Vagina (tissue), 2 donors: Measurements from ENCODE around the gene PDE7B. TPM values are rescaled to one million over a fixed set of nuclear protein-coding genes. Genes with fewer than 3 reads are reported as not detected.

Experiments used
- DNase-seq, 2 donors: peaks; one replicate each; pipeline ENCODE4 v3.0.0-alpha.2; 2017; ENCODE audit errors: extremely low spot score in 2 of 2
- H3K27ac ChIP-seq: fragments of 200-600 bp; sonication (generic); one replicate; pipeline ENCODE4 v1.5.1; 2019
- H3K27me3 ChIP-seq: fragments of 200-600 bp; sonication (generic); one replicate; pipeline ENCODE4 v1.5.1; 2019
- H3K36me3 ChIP-seq, 2 donors: fragments of 200-600 bp; sonication (generic); one replicate each; pipeline ENCODE4 v1.5.1; 2017 to 2019
- H3K4me1 ChIP-seq: fragments of 200-600 bp; sonication (generic); one replicate; pipeline ENCODE4 v1.5.1; 2019
- H3K4me3 ChIP-seq, 2 donors: fragments of 200-600 bp; sonication (generic); 1 replicate in 1 of 2; 2 replicates in 1 of 2; pipeline ENCODE4 v1.5.1; 2016 to 2019
- H3K9me3 ChIP-seq: fragments of 200-600 bp; sonication (generic); one replicate; pipeline ENCODE4 v1.5.1; 2019
- POLR2A ChIP-seq, 2 donors: fragments of 450-650 bp; IDR thresholded peaks; one replicate each; pipeline ENCODE4 v1.6.1; 2017; ENCODE audit warnings: antibody characterized with exemption in 2 of 2, mild to moderate bottlenecking in 2 of 2, moderate library complexity in 2 of 2
- POLR2AphosphoS5 ChIP-seq, 2 donors: sonication (generic); formaldehyde crosslinking; IDR thresholded peaks; one replicate each; pipeline ENCODE4 v1.9.0; 2017; ENCODE audit warnings: antibody characterized with exemption in 2 of 2, mild to moderate bottlenecking in 2 of 2, low read depth in 1 of 2; ENCODE audit not compliant: insufficient read depth in 1 of 2
- intact Hi-C: fragments of 100-400 bp; cut with DNase I; formaldehyde crosslinking; loops from one replicate; pipeline ENCODE4 v1.15.1; 2023
- total RNA-seq: library from RNA; depleted of rRNA; stranded (reverse); fragments of >200 nt; gene quantifications from one replicate; pipeline ENCODE4 v1.2.3, GENCODE V29; 2016
- TF ChIP-seq, protein P1 (sequence below), 3 experiments: fragments of 450-650 bp in 2 of 3; fragments of 200-600 bp in 1 of 3; sonication (generic) in 1 of 3; IDR thresholded peaks; one replicate each; pipeline ENCODE4 v1.5.1; 2017 to 2019; ENCODE audit warnings: antibody characterized with exemption in 3 of 3, mild to moderate bottlenecking in 2 of 3, moderate library complexity in 2 of 3

PDE7B gene
- total RNA-seq, 1 donor from 2014 or later = 6.9 TPM

GRCh38 chr6:135921188-135921587, 69.7 kb downstream of the PDE7B start:
- H3K4me1 ChIP-seq = peaks cover 21% of the 10 kb centered on the region
- no peak overlapping the region for H3K4me3 ChIP-seq
- TF ChIP-seq POLR2AphosphoS5 (IDR thresholded peaks at IDR 0.05; ENCODE audit: insufficient read depth in 1 of 2, low read depth in 1 of 2) (no peak), POLR2A (IDR thresholded peaks at IDR 0.05) (no peak)
- TF ChIP-seq, protein P1, sequence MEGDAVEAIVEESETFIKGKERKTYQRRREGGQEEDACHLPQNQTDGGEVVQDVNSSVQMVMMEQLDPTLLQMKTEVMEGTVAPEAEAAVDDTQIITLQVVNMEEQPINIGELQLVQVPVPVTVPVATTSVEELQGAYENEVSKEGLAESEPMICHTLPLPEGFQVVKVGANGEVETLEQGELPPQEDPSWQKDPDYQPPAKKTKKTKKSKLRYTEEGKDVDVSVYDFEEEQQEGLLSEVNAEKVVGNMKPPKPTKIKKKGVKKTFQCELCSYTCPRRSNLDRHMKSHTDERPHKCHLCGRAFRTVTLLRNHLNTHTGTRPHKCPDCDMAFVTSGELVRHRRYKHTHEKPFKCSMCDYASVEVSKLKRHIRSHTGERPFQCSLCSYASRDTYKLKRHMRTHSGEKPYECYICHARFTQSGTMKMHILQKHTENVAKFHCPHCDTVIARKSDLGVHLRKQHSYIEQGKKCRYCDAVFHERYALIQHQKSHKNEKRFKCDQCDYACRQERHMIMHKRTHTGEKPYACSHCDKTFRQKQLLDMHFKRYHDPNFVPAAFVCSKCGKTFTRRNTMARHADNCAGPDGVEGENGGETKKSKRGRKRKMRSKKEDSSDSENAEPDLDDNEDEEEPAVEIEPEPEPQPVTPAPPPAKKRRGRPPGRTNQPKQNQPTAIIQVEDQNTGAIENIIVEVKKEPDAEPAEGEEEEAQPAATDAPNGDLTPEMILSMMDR (IDR thresholded peaks at IDR 0.05) = no peak
- no peaks in the 10 kb centered on the region for H3K36me3 ChIP-seq
- H3K9me3 ChIP-seq = no peaks in the 10 kb centered on the region
- DNase-seq = no peak
- peak overlapping the region; percentile 46 for H3K27ac ChIP-seq
- intact Hi-C loops = no loop called here
- H3K27me3 ChIP-seq = no peaks in the 10 kb centered on the region

GRCh38 chr6:135922174-135922573, 70.7 kb downstream of the PDE7B start:
- intact Hi-C loops = no loop called here
- H3K27ac ChIP-seq = peak overlapping the region; percentile 46
- no peak for DNase-seq

DNA sequence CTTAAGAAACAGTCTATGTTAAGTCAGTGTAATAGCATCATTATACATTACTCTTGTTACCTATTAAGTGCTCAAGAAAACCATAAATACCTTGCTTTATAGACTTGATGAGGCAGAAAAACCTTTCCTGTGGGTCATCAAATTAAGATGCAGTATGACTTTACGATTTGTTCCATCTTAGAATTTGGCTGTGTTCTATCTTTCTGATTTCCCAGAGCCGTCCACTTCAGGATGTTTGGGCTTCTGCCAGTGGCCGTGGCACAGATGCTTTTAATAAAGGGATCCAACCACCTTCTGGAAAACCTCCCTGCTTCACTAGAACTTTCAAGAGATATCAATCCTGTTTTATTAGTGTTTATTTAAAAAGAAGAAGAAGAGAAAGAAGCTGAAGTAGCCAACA, 71.2 kb downstream of the PDE7B start:
- TF ChIP-seq POLR2AphosphoS5 (IDR thresholded peaks at IDR 0.05; ENCODE audit: insufficient read depth in 1 of 2, low read depth in 1 of 2) = no peak
- TF ChIP-seq POLR2A (IDR thresholded peaks at IDR 0.05) = no peak
- TF ChIP-seq, protein P1 (IDR thresholded peaks at IDR 0.05) = no peak
- peaks cover 21% of the 10 kb centered on the region for H3K4me1 ChIP-seq
- no peak for DNase-seq
- peak overlapping the region; percentile 23 for H3K27ac ChIP-seq
- H3K36me3 ChIP-seq = no peaks in the 10 kb centered on the region
- no peaks in the 10 kb centered on the region for H3K27me3 ChIP-seq
- H3K4me3 ChIP-seq = no peak overlapping the region
- intact Hi-C loops = no loop called here
- no peaks in the 10 kb centered on the region for H3K9me3 ChIP-seq

More at GRCh38 chr6:135922174-135922573, 70.7 kb downstream of the PDE7B start:
- peak; percentile 41 to 80 for TF ChIP-seq POLR2AphosphoS5 (IDR thresholded peaks at IDR 0.05; ENCODE audit: insufficient read depth in 1 of 2, low read depth in 1 of 2)
- TF ChIP-seq, protein P1 (IDR thresholded peaks at IDR 0.05) = no peak
- Histone ChIP-seq H3K27me3 (no peaks in the 10 kb centered on the region), H3K9me3 (no peaks in the 10 kb centered on the region), H3K36me3 (no peaks in the 10 kb centered on the region), H3K4me3 (no peak overlapping the region), H3K4me1 (peaks cover 21% of the 10 kb centered on the region)

GRCh38 chr6:135932651-135933050, 81.2 kb downstream of the PDE7B start:
- H3K36me3 ChIP-seq = no peaks in the 10 kb centered on the region
- no peak overlapping the region for H3K4me3 ChIP-seq
- peaks cover 17% of the 10 kb centered on the region for H3K4me1 ChIP-seq
- H3K9me3 ChIP-seq = no peaks in the 10 kb centered on the region
- no peak overlapping the region for H3K27ac ChIP-seq
- intact Hi-C loops = no loop called here
- DNase-seq = no peak
- TF ChIP-seq POLR2AphosphoS5 (IDR thresholded peaks at IDR 0.05; ENCODE audit: insufficient read depth in 1 of 2, low read depth in 1 of 2) = no peak
- TF ChIP-seq, protein P1 (IDR thresholded peaks at IDR 0.05) = no peak
- no peak for TF ChIP-seq POLR2A (IDR thresholded peaks at IDR 0.05)
- H3K27me3 ChIP-seq = no peaks in the 10 kb centered on the region

DNA sequence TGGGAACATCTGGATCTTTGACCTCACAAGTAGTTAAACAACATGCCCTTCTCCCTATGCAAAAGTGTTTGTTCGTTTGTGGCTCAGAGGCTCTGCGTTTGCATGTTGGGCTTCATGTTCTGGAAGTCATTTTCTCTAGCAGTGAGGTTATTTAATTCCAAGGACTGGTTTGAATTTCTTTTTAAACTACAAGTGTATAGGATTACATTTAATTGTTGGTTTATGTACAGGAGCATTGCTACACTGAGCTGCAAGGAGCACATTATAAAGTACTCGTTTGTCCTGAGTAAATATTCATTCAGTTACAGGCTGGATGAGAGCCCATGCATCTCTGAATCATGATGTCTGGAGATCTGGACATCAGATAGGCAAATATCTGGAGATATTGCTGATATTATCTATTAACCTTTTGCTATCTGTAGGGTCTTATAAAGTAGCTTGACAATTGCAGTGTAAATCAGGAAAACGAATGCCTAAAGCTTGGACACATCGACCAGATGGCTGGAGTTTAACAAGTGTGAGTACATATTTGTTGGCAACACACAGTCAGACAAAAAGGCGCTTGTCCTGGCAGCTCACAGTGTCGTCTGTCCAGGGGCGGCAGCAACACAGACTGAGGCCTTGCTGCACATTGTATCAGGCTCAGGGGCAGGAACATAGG, 84.6 kb downstream of the PDE7B start:
- TF ChIP-seq POLR2A (IDR thresholded peaks at IDR 0.05) (no peak), POLR2AphosphoS5 (IDR thresholded peaks at IDR 0.05; ENCODE audit: insufficient read depth in 1 of 2, low read depth in 1 of 2) (no peak)
- TF ChIP-seq, protein P1 (IDR thresholded peaks at IDR 0.05) = no peak
- H3K27me3 ChIP-seq = no peaks in the 10 kb centered on the region

More for the DNA sequence above, 84.6 kb downstream of the PDE7B start:
- intact Hi-C loops = no loop called here
- Histone ChIP-seq H3K4me1 (peaks cover 21% of the 10 kb centered on the region), H3K36me3 (no peaks in the 10 kb centered on the region), H3K4me3 (no peak overlapping the region), H3K9me3 (no peaks in the 10 kb centered on the region), H3K27ac (peak overlapping the region; percentile 52)
- DNase-seq = no peak
